Omental fat pad (tissue), 4 donors: ENCODE data around the gene PKMYT1. TPM values are rescaled to one million over a fixed set of nuclear protein-coding genes. Genes with fewer than 3 reads are reported as not detected.

Source experiments
- ATAC-seq: fragments of 150-250 bp; one replicate; pipeline ENCODE4 v1.9.1; 2016; ENCODE audit warnings: mild to moderate bottlenecking, moderate library complexity; ENCODE audit not compliant: low FRiP score
- DNase-seq: peaks from one replicate; pipeline ENCODE4 v3.0.0-alpha.2; 2019; ENCODE audit warnings: low spot score
- CTCF ChIP-seq, 3 donors: fragments of 450-650 bp; IDR thresholded peaks; one replicate each; pipeline ENCODE4 v1.5.1; 2016 to 2017; ENCODE audit warnings: antibody characterized with exemption in 3 of 3, mild to moderate bottlenecking in 3 of 3, moderate library complexity in 2 of 3
- total RNA-seq, 4 donors: library from RNA; depleted of rRNA; stranded (reverse); fragments of >200 nt; gene quantifications; one replicate each; pipeline ENCODE4 v1.1.0, GENCODE V29; 2016

PKMYT1 gene
- total RNA-seq, 4 donors from 2014 or later, result 0.25 to 1.7 (median 0.79) TPM; not detected in 1

- ATAC-seq (no peak), DNase-seq (no peak)
- no peak for TF ChIP-seq CTCF (IDR thresholded peaks at IDR 0.05)
These were observed 15.5 kb downstream of the PKMYT1 start for GRCh38 chr16:2964475-2965336.

GRCh38 chr16:2963723-2964474, 16.3 kb downstream of the PKMYT1 start, which contains the start of gene KREMEN2:
Gene KREMEN2, plus strand, starts transcription at chr16:2964275. Its CDS starts 246 bp downstream, at chr16:2964521.
- no peak for TF ChIP-seq CTCF (IDR thresholded peaks at IDR 0.05)
- no peak for DNase-seq
- peak; percentile 60 for ATAC-seq

GRCh38 chr16:2963074-2963722, 17.0 kb downstream of the PKMYT1 start:
- ATAC-seq (no peak), DNase-seq (no peak)
- no peak for TF ChIP-seq CTCF (IDR thresholded peaks at IDR 0.05)

- ATAC-seq, result no peak
- DNase-seq, result no peak
- no peak for TF ChIP-seq CTCF (IDR thresholded peaks at IDR 0.05)
These were observed 17.7 kb downstream of the PKMYT1 start for GRCh38 chr16:2962334-2963073.

- ATAC-seq, result no peak
- DNase-seq, result no peak
- no peak for TF ChIP-seq CTCF (IDR thresholded peaks at IDR 0.05)
These were observed 19.8 kb downstream of the PKMYT1 start for GRCh38 chr16:2960183-2961010.

- DNase-seq (no peak), ATAC-seq (no peak)
- TF ChIP-seq CTCF (IDR thresholded peaks at IDR 0.05), result no peak
These were observed 21.0 kb downstream of the PKMYT1 start for GRCh38 chr16:2959206-2959605.
